H1 (cell line): ENCODE measurements around the gene KCNMA1. TPM values are rescaled to one million over a fixed set of nuclear protein-coding genes. Genes with fewer than 3 reads are reported as not detected.

Source experiments
- CTCF ChIP-seq, 3 experiments: IDR thresholded peaks; 1 replicate in 2 of 3; 2 replicates in 1 of 3; pipeline versions ENCODE4 v1.5.1 to v1.6.1; 2011; ENCODE audit warnings: low read length in 3 of 3, mild to moderate bottlenecking in 3 of 3, inconsistent platforms in 2 of 3, low read depth in 1 of 3, moderate library complexity in 1 of 3; ENCODE audit not compliant: insufficient read depth in 1 of 3; ENCODE audit errors: control extremely low read depth in 1 of 3
- GABPA ChIP-seq: IDR thresholded peaks from 2 replicates; pipeline ENCODE4 v1.6.1; 2011; ENCODE audit warnings: mild to moderate bottlenecking, low read length, moderate library complexity, borderline replicate concordance; ENCODE audit not compliant: insufficient read depth
- POLR2AphosphoS5 ChIP-seq: IDR thresholded peaks from 2 replicates; pipeline ENCODE4 v1.6.1; 2011; ENCODE audit warnings: low read depth, low read length
- POU5F1 ChIP-seq: IDR thresholded peaks from 2 replicates; pipeline ENCODE4 v1.6.1; 2011; ENCODE audit warnings: low read depth, mild to moderate bottlenecking, low read length, moderate library complexity
- TAF7 ChIP-seq: optimal IDR thresholded peaks from 2 replicates; pipeline ENCODE3; 2011; ENCODE audit warnings: low read depth, mild to moderate bottlenecking, inconsistent platforms, low read length, moderate library complexity, borderline replicate concordance
- polyA plus RNA-seq, 7 experiments: library from polyadenylated mRNA; depleted of rRNA in 3 of 7; stranded (reverse) in 5 of 7; unstranded in 2 of 7; fragments of >200 nt in 5 of 7; fragments of 200-250 nt in 2 of 7; gene quantifications; 1 replicate in 5 of 7; 2 replicates in 1 of 7; 4 replicates in 1 of 7; pipeline versions ENCODE4 v1.2.1 to v1.2.3, GENCODE V29; 2011 to 2013; ENCODE audit warnings: missing spikeins in 2 of 7, mixed read lengths in 2 of 7
- total RNA-seq: library from RNA; stranded (reverse); fragmentation: NEBNext Ultra II Directional; extraction: Animal tissue kit (Norgen Biotek cat#: 25700); gene quantifications from 2 replicates; pipeline ENCODE4 v1.2.1, GENCODE V29; 2021

The KCNMA1 gene
- total and polyA plus RNA-seq, 2 of the 8 experiments (the other 6 are each of a cell fraction or from before 2014, with no cell fraction given): 10.2 to 11.1 TPM

GRCh38 chr10:77371848-77372799 is 265.5 kb downstream of the KCNMA1 start (continued):
- TF ChIP-seq POU5F1 (no peak), TAF7 (no peak), GABPA (no peak), CTCF (IDR thresholded peaks at IDR 0.05; ENCODE audit: control extremely low read depth in 1 of 3, insufficient read depth in 1 of 3, low read depth in 1 of 3, low read length in 3 of 3) (no peak), POLR2AphosphoS5 (no peak)
- TF ChIP-seq, all 59 proteins: peak for 0
